GM21360 (cell line): ENCODE data around the gene WNT4.

Experiments
- ATAC-seq: cut with Tn5 transposase; IDR thresholded peaks from one replicate; pipeline ENCODE4 v1.9.1; 2021; ENCODE audit warnings: mild to moderate bottlenecking, moderate library complexity; ENCODE audit not compliant: unreplicated experiment

The WNT4 gene

DNA sequence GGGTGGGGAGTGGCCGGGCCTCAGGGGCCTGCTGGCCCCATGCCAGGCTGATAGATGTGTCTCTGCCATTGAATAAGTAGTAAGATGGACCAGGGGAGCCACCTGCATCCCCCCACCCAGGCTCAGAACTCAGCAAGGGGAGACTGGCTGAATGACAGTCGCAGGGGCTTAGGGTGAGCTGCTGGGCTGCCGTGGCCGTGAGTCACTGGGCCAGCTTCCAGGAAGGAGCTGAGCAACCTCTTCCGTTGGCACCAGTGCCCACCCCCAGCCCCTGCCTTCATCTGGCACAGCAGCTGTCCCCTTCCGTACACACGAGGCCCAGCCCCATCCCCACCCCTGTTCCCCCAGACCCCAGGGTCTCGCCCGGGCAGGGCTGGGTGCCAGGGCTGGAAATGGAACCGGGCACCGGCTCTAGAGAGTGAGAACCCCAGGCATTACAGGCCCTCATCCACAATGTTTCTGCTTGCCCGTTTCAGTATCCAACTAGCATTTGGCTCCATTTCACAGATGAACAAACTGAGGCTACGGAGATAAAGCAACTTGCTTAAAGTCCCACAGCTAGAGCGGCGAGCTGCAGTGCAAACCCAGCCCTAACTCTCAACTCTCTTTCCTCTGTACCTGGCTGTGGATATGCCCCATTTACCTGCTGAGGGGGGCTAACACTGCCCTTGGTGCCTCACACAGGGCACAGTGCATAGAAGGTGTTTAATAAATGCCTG, 10.2 kb downstream of the WNT4 start:
- ATAC-seq = no peak

DNA sequence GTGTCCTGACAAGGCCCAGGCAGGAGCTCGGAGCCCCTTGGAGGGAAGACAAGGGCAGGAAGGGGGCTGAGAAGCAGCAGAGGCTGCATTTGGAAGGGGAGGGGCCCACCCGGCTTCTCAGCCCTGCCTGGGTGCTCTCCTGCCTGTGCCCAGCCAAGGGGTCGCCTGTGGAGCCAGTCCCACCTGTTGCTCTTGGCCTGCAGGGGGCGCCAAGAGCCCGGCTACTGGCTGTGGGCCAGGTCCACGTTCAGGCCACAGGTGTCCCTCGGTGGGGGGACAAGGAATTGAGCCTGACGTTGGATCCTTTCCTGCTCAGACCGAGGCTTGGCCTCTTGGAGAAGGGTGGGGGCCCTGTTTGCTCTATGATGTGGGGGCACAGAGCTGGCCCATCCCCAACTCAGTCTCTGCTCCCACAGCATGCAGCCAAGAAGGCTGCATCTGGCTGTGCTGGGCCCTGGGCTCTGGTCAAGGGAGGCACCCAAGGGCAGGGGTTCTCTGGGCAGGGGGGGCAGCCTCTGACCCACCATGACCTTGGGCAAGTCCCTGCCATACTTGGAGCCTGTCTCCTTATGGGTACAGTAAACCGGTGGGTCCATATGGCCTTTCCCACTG, 10.9 kb downstream of the WNT4 start:
- no peak for ATAC-seq

DNA sequence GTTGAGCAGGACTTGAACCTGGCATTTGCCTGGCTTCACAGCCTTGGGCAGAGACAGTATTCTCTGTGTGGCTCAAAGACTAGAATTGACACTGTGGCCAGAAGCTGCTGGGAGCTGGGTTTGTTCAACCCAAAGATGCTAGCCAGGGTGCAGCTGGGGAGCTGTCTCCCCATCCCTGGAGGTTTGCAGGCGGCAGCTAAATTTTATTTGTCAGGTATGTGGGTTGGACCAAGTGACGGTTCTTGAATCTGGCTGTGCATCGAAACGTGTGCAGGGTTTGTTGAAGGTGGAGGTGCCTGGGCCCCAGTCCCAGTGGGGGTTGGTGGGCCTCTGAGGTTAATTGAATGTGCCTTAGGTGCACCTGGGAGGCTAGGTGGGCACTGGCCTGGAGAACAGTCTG, 11.8 kb downstream of the WNT4 start:
- ATAC-seq = no peak

DNA sequence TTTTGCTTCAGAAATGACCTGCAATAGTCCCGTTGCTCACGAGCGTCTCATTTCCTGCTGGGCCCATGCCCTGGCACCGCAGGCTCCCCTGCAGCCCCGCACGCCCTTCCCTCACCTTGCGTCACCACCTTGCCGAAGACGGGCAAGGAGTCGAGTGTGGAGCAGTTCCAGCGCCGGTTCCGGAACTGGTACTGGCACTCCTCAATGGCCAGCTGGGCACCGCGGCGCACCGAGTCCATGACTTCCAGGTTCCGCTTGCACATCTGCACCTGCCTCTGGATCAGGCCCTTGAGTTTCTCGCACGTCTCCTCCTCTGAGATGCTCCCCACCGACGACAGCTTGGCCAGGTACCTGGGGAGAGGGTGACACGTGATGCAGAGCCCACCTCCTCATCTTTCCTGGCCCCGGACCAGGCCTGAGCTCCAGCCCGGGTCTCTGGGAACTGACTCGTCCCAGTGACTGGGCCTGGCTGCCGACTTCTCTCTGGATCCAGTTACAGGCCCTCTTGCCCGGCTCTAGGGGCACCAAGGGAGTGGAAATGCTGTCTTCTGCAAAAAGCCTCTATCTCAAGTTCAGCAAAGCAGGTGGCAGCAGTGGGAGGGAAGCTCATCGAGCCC, 13.3 kb downstream of the WNT4 start:
- no peak for ATAC-seq

DNA sequence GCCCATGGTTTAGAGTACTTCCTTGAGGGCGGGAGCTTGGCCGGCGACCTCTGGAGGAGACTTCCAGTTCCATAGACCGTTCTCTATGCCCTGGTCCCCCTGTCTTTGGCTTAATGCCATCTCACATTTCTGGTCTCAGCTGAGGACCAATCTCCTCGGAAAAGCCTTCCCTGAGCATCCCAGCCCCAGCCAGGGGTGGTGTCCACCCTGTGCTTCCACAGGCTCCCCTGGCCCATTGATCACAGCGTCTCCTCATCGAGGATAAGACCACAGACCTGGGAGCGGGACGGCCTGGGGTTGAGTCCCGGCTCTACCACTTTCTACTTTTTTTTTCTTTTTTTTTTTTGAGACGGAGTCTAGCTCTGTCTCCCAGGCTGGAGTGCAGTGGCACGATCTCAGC, 14.5 kb downstream of the WNT4 start:
- no peak for ATAC-seq

DNA sequence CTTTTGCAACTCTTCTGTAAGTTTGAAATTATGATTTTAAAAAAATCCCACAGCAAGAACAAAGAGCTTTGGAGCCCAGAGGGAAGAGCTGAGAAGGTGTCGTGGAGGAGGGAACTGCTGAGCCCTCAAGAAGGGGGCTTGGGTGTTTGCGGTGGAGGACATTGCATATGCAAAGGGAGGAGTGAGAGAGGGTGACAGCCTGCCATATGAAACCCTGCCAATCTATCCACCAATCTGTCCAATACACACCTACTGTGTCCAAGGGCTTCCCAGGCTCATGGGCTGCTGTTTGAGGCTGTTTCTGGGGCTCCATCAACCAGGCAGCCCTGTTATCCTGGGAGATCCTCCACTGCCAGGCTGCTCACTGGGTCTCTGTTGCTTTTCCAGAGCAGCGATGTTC, 15.2 kb downstream of the WNT4 start:
- no peak for ATAC-seq

DNA sequence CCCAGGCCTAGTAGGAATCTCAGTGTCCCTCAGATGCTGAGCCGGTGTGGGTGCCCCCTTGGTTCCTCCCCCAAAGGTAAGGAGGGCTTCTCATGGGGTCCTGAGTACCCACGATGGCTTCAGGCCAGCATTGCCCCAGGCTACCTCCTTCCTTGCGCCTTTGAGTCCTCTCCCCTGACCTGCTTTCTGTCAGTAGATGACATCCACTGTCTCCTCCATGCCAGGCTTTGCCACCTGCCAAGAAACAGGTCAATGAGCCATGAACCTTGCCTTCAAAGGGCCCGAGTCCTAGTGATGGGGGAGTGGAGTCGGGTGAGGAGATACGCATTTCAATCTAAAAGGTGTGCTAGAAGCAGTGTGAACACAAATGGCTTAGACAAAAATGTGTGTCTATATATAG, 15.6 kb downstream of the WNT4 start:
- no peak for ATAC-seq

DNA sequence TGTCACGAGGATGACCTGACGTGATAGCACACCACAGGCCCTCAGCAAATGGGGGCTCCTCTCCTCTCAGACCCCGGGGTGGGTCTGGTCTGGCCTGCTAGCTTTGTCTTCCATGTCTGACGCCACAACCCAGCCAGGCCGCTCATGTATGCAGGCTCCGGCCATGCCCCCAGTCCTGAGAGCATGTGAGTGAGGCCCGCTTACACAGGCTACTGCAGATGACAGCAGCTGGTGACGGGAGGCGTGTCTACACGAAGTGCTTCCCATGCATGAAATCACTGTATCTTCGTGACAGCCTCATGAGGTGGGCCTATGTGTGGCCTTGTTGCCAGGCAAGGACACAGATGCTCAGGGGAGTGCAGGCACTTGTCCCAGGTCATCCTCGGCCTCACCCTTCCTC, 16.4 kb downstream of the WNT4 start:
- no peak for ATAC-seq

DNA sequence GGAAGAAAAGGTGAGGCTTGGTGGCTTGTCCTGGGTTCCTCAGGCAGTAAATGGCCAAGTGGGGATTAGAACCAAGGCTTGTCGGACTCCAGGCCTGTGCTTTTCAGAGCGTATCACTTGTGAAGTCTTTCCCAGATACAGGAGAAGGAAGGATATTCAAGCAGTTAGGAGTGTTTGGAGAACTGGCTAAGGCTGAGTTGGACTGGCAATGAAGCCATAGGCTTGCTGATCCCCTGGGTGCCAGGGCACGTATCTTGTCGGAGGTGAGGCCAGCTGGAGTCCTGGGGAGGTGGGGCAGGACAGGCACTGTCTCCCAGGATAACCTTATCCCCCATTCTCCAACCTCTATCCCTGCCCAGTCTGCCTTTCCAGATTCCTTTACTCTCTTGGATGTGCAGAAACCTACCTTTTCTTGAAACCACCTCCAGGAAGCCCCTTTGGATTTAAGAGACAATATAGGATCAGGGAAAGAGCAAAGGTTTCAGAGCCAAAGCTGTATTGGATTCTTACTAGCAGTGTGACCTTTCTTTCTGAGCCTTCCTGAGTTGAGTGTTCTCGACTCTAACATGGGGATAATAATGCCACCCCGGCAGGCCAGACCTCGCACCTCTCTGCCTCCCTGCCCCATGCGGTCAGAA, 18.2 kb downstream of the WNT4 start:
- no peak for ATAC-seq

DNA sequence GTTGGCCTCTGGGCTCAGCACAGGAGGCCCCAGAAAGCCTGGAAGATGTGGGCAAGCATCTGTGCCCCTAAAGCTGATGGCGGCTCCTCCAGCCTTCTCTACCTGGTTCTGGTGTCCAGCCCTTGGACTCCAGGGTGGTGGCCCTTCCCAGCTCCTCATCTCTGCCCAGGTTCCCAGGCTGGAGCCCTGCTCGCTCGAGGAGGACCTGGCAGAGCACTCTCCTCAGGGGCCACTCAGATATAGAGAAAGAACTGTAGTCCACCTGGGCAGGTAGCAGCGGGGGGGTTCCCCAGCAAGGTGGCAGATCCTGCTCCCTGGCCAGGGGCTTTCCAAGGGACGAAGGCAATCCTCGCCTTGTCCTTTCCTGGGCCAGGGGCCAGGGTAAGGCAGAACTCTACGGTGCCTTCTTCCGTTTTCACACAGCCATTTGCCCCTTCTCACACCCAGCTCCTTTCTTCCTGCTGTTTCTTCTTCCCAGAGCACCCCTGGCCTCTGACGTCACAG, 18.9 kb downstream of the WNT4 start:
- no peak for ATAC-seq

DNA sequence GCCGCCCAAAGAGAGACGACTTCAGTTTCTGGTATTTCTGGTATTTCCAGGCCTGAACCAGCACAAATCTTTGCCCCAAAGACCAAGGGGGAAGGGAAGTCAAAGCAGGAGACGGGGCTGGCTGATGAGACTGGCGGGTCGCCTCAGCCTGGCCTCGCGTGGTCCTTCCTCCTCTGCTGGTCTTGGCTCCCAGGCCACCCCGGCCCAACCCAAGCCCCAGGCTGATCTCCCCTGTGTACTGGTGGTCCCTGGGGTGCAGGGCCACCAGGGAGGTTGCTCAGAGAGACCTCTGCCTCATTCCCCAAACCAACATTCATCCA, 19.9 kb downstream of the WNT4 start:
- no peak for ATAC-seq

DNA sequence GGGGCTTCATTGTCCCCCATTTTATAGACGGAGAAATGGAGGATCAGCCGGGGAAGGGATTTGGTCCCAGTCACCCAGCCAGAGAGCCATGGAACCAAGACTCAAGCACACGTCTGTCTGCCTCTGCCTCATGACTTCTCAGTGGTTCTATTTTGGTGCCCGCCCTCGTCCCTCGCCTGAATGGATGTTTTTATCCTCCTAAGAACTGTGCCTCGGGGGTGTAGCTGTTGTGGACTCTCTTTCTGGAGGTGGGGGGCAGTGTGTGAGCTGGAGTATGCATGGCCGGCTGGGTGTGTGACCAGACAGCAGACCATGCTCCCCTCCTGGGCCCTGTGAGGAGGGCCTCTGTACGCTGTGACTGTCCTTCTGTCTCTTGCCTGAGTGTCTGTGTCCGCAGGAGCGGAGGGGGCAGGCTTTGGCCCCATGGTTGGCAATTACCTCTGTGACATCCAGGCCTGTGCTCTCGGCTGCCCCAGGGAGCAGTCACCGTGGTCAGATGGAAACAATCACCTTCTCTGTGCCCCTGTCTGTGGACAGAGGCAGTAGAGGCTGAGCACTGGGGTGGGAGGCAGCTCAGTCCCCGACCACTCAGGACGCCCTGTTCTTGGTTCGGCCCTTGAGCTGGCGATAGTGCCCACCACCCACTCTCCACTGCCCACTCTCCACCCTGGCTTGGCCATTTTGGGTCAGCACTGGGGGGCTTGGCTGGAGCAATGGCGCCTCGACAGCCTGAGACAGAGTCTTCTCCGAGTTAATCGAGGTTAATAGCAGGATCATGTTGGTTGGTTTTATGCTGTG, 20.4 kb downstream of the WNT4 start:
- ATAC-seq = no peak

DNA sequence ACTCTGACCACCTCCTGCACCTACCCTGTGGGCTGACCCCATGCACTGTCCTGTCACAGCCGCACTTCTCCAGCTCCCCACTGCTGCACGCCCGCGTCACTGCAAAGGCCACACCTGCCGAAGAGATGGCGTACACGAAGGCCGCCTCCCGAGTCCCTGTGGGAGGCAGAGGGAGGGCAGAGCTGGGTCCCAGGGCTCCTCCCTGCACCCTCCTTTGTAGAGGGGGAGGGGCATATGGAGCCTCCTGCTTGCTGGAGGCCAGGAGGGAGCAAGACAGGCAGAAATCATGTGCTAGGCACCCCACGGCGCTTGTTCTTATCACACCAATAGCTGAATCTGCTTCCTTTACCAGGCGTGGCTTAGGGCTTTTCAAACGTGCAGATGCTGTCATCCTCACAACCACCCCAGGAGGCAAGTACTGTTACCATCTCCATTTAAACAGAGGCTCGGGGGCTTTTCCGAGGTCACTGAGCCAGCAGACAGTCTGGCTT, 21.4 kb downstream of the WNT4 start:
- no peak for ATAC-seq

DNA sequence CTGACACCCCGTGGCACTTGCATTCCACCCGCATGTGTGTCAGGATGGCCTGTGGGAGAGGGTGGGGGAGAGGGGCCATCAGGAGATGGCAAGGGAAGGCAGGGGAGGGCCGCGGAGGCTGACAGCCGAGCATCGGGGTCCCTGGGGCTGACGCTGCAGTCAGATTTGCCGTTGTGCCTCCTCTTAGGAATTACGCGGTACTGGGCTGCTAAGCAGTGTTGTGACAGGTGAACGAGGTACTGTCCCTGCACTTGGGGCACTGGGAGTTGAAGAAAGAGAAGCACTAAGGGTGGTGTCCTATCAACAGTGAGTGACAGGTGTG, 22.5 kb downstream of the WNT4 start:
- no peak for ATAC-seq

DNA sequence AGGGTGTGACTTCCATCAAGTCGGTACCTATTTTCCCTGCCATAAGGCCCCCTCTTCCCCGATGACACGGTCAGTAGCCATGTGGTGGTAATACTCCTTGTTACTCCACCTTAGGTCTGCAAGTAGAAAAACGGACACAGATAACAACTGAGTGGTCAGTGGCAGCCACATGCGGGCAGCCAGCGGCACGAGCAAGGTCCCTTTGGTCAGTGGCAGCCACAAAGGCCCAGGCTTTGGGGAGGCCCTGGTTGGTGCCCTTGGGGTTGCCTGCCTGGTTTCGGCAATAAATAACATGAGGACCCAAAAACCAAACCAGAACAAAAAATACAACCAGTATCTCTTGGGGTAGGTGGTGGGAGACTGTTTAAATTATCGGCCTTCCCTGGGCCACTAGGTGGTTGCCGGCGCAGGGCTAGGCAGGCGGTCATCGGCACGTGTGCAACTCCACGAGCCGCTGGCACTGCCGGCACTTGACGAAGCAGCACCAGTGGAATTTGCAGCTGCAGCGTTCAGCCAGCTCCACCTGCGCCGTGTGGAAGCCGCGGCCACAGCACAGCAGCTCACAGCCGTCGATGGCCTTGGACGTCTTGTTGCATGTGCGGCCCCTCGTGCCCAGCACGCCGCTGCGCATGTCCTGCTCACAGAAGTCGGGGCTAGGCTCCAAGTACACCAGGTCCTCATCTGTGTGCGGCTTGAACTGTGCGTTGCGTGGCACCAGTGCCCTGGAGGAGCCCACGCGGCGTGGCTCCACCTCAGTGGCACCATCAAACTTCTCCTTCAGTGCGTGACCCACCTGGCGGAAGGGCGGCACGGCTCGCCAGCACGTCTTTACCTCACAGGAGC, 23.1 kb downstream of the WNT4 start:
- ATAC-seq = no peak

DNA sequence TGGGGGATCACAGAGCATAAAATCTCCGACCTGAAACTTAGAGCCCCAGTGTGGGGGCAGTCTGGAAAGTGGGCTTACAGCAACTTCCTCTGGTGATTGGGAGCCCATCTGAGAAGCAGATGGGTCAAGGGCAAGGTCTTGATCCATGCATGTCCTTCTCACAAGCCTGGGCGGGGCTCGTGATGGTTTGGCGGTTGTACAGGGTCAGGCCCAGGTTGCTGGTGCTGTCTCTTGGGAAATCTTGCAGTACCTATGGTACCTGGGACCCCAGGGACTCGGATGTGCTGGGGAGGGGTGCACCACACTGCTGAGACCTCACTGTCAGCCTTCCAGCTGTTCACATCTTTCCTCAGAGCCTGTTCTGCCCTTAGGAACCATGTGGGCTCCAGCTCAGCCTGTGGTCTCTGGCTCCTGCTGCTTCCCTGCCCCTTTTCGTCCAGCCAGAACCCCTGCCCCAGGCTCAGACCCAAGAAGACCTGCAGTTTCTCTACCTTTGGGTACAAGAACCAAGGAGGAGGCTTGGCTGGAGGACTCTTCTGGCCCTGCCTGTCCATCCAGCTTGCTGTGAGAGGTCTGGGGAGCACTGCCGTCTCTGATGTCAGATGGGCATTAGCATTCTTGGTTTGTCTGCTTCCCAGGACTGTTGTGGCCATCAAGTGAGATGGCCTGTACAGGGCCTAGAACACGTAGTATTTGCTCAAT, 24.5 kb downstream of the WNT4 start:
- no peak for ATAC-seq

DNA sequence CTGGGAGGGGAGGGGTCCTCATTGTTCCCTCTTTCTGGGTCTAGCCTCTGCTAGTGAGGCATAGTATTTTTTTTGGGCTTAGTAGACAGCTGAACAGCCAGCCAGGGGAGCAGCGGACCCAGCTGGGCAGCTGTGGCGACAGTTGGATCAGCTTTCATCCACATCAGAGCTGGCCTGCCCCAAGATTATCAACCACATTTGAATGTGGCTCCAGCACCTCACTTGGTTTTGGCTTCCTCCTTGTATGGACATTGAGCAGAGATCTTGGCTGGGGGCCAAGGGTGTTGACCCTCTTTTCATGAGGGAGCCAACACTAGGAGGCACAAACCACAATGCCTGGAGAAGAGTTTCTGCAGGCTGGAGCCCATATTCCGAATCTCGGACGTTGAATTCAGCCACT, 25.0 kb downstream of the WNT4 start:
- no peak for ATAC-seq

DNA sequence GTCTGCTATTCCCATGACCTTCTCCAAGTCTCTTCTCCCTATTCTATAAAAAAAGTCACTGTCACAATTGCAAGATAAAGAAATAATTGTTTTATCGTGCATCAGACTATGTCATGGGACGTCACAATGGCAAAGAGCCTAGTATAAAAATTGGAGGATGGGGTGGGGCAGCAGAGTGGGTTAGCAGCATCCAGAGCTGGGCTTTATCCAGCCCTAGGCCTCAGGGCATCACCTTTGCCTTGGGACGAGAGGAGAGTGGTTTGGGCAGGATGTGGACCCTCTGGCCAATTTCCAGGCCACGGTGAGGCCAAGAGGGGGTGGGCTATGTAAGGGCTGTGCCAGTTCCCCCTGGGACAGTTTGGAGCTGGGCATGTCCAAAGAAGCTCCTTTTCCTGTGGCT, 25.7 kb downstream of the WNT4 start:
- ATAC-seq = no peak

DNA sequence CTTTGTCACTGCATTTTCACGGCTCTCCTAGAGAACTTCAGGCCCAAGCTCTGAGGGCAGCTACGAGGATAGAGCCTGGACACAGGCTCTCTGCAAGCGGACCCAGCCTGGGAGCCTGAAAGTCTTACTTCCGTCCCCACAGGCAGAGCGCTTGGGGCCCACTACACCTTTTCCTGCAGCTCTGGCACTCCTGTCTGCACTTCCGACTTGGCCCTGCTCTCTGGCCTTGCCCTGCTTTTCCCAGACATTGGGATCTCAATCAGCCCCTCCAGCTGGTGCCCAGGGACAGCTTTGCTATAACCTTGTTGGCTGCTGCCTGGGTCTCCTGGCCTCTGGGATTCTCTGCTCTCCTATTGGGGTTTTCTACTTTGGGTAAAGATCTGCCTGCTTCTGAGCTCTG, 27.6 kb downstream of the WNT4 start:
- ATAC-seq = no peak
